GM21367 (cell line): ENCODE results near the gene HOXA2.

Source experiments
- ATAC-seq: cut with Tn5 transposase; IDR thresholded peaks from one replicate; pipeline ENCODE4 v1.9.1; 2021; ENCODE audit not compliant: unreplicated experiment

The HOXA2 gene

DNA sequence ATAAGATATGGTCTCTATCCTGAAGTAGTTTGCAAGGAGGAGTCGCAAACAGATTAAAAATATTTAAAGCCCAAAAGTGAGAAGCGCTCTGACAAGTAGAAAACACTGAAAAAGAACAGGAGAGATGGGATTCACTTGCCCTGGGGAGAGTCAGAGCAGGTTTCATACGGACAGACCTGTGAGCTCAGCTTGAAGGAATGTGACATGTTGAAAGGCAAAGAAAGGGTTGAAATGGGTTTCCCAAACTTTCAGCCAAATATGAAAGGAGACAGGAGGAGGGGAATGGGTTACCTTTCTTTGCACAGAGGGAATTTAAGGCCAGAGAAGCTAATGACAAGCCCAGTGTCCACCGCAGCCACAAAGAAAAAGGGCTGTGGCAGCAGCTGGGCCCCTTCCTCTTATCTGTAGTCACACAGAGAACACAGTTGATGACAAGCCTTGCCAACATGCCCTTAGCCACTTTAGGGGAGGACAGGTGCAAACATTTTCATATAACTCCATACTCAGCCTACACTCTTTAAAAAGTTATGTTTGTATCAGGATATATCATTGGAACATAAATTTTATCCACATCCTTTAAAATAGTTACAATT is 21.5 kb downstream of the HOXA2 start:
- ATAC-seq: no peak

GRCh38 chr7:27079234-27079975 is 23.1 kb downstream of the HOXA2 start:
- ATAC-seq: no peak

DNA sequence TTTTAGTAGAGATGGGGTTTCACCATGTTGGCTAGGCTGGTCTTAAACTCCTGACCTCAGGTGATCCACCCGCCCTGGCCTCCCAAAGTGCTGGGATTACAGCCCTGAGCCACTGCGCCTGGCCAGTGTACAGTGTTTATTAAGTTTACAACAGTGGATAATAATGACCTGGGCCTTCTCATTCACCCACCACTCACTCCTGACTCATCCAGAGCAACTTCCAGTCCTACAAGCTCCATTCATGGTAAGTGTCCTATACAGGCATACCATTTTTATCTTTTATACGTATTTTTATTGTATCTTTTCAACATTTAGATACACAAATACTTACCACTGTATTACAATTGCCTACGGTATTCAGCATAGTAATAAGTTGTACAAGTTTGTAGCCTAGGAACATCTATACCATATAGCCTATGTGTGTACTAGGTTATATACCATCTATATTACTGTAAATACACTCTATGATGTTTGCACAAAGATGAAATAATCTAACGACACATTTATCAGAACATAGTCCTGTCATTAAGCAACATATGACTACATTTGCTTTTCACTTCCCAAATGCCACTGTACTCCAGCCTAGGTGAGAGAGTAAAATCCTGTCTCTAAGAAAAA is 23.8 kb downstream of the HOXA2 start:
- no peak for ATAC-seq

- ATAC-seq: no peak
Measured at GRCh38 chr7:27073076-27073475, 29.4 kb downstream of the HOXA2 start.

GRCh38 chr7:27071622-27072390 is 30.7 kb downstream of the HOXA2 start:
- ATAC-seq: no peak

GRCh38 chr7:27068259-27068658 is 34.2 kb downstream of the HOXA2 start:
- no peak for ATAC-seq

- ATAC-seq: no peak
Measured at GRCh38 chr7:27066148-27066547, 36.3 kb downstream of the HOXA2 start.

- ATAC-seq: no peak
Measured at GRCh38 chr7:27065709-27066108, 36.8 kb downstream of the HOXA2 start.

DNA sequence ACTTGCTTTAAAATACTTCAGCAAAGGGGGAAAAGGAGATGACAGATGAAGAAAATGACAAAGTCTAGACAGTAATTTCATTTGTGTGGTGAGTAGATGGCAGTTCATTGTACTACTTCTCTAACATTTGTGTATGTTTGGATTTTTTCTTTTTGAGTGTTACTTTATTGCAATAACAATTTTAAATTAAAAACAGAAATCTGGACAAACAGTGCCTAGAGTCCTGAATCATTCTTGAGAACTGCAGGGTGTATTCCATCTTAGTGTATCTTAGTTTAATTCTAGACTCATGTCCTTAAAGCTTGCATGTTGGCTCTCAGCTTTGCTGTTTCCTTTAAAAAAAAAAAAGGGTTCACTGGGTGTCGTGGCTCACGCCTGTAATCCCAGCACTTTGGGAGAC is 37.8 kb downstream of the HOXA2 start:
- no peak for ATAC-seq

DNA sequence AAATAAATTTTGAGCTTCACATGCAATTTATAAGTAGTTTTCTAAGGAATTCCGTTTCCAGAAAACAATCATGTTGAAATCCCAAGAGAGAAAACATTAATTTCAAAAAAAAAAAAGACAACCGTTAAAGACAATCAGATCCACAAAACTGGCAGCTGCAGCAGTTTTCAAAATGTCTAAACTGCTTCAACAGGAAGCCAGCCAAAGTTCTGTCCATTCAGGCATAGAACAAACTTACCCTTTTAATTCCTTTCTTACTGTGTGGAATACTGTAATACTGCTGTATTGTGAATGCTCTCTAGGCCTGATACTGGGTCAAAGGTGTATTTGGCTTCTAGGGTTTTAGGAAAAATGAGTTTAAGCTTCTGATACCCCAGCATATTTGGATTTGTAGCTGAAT is 38.3 kb downstream of the HOXA2 start:
- no peak for ATAC-seq

GRCh38 chr7:27062946-27063345 is 39.5 kb downstream of the HOXA2 start:
- no peak for ATAC-seq

DNA sequence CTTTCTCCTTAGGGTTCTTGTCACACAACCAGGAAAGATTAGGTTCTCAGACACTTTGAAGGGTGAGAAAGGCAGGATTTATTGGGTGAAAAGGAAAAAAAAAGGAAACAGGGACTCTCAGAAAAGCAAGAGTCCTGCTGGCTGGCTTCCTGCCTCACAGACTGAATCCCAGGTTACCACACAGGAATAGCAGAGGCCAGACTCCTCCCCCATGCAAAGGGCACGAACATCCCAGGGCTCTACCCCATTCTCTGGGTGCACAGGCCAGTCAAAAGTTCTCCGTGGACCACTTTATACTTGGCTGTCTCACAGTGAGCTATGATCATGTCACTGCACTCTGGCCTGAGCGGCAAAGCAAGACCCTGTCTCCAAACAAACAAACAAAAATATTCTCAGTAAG is 49.3 kb downstream of the HOXA2 start:
- no peak for ATAC-seq

DNA sequence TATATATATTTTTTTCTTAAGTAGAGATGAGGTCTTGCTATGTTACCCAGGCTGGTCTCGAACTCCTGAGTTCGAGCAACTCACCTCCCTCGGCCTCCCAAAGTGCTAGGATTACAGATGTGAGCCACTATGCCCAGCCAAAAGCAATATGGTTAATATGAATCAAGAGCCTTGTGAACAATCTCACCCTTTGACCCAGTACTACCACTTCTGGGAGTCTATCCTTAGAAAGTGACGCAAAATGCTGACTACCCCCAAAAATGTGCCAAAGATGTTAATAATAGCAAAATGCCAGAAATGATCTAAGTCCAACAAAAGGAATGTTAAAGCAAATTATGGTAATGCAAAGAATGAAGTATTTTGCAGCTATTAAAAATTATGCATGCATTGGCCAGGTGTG is 51.0 kb downstream of the HOXA2 start:
- no peak for ATAC-seq
